HG03442 (cell line): Measurements from ENCODE around the gene NEGR1.

Experiments used
- ATAC-seq: cut with Tn5 transposase; IDR thresholded peaks from one replicate; pipeline ENCODE4 v1.9.1; 2021; ENCODE audit warnings: mild to moderate bottlenecking, moderate library complexity; ENCODE audit not compliant: unreplicated experiment

Gene NEGR1

DNA sequence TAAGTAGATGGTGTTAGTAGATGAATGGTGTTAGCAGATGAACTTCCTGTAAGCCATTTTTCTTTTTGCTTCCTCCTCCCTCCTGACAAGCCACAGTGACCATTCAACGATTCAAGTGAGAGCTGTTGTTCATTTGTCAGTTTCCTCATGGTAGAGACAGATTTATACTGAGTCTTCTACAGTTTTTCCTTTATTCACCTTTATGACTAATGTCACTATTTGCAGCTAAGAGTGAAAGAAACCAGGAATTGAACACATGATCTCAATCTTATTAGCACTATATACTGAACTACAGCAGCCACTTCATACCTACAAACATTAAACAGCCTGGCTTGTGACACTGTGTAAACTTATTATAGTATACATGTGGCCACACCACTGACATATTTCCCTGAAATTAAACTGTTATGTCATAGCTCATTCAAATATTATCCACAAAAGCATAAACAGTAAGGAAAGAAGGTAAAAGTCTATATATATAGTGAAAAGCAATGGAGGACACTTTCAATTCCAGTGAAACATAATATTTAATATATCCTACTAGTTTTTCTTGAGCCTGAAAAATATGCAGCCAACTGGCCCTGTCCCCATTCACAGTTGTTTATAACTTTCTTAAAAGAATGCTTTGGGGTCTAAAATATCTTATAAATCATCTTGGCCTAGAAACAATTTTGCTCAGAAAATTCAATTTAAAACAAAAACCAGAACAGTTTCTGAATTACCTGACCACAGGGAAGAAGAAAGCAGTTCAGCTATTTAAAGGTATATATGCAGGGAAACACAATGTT lies 634.6 kb downstream of the NEGR1 start:
- ATAC-seq, result no peak

DNA sequence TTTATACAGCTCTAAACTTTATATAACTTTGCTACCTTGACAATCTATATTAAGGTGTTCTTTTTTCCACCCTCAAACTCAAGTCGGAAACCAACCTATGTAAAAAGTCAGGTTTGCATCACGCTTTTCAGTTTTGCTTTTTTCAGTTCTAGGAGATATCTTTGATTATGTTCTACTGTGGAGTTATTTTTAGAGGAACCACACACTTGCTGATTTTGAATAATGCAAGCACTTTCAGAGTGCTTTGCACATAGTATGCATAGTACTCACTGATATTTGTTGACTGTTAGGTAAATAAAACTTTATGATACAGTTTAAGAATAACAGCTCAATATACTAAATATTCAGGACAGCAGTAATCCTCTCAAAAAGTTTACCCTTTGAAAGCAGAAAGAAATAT lies 637.3 kb downstream of the NEGR1 start:
- no peak for ATAC-seq

- ATAC-seq, result no peak
These were observed 640.4 kb downstream of the NEGR1 start for GRCh38 chr1:71641903-71642302.

GRCh38 chr1:71640998-71641397 lies 641.3 kb downstream of the NEGR1 start:
- no peak for ATAC-seq

DNA sequence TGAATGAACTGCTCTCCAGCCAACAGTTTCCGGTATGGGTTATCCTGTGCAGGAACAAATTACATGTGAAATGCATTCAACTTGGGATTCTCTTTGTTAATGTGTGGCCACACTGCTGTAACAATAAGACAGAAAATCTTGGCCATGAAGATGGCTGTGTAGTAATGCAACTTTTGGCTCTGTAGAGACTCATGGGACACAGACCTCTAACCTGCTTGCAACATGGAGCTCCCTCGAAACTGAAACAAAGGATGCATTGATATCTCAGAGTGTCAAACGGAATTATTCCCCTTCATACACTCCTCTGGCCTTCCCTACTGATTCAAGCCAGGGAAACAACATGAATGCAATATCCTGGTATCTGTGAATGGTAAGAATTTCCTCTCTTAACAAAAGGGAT lies 642.2 kb downstream of the NEGR1 start:
- no peak for ATAC-seq

DNA sequence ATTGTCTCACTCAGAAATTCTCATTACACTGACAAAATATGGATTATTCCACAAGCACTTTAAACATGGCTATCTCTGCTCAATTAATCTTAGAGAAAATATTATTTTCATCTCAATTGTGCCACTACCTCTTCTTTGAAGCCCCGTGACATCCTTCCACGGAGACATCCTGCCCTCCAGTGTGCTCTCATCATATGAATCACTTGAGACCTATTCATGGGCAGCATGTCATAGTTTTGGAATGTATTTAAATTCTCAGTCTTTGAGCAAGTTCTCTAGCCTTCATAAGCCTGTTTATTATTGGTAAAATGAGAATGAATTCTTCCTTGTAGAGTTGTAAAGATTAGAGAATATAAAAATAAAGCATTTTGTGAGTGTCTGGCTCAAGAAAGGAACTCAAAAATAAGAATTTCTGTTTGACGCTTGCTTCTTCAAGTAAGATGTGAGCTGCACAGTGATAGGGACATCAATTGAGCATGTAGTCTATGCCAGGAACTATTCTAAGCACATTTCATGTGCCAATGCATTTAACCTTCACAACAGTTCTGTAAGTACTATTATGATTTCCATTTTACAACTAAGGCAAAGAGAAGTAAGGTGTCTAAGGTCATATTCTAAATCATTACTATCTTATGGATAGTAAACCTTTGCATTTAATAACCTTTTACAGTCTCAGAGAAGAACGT lies 644.1 kb downstream of the NEGR1 start:
- no peak for ATAC-seq

- ATAC-seq, result no peak
These were observed 646.8 kb downstream of the NEGR1 start for GRCh38 chr1:71635568-71635967.

DNA sequence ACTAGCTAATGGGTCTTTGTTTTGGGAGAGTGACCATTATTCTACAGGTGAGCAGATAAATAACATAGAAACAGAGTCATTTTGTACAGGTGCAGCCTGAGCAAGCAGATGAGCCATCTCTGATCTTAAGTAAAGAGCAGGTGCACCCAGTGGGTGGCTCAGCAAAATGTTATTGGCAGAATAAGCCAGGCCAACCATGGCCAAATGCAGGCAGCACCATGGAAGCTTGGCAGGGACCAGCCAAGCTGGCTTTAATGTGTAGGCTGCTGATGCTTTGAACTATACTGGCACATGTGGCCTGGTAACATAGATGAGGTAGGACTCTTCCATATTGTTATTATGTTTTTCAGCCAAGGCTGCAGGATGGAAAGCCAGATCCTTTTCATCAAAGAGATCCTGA lies 648.2 kb downstream of the NEGR1 start:
- ATAC-seq, result no peak

GRCh38 chr1:71630073-71630472 lies 652.3 kb downstream of the NEGR1 start:
- ATAC-seq, result no peak

GRCh38 chr1:71625004-71625403 lies 657.3 kb downstream of the NEGR1 start:
- ATAC-seq, result no peak

DNA sequence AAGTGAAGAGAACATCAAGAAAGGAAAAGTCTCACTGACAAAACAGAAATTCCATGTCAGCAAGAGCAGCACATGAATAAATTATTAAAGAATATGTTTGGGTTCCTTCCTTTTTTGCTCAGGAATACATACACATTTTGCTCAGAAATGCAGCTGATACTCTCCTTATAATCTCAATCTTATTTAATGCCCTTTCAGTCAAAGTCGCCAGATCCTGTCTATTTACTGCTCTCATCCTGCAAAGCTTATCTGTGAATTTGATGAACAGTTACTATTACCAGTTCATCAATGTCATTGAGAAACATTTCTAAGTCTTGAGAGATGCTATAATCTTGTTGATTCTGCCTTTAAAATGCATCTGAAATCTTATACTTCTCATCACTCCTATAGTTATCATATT lies 658.5 kb downstream of the NEGR1 start:
- ATAC-seq, result no peak

DNA sequence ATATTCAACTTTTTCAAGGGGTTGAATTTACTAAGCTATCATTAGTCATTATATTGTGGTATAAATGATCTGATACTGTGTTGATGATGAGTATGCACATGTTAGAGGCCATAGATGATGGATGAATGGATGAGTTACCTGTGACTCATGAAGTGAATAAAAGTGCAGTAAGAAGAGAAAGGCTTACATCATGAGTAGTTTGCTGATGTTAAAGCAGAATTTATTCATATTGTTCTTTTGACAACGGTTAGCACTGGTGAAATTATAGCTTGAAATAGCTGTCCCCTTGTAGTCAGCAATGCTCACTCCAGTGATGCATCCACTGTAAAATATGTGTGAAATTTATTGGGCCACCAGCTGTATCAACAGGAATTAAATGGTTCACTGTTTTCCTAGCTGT lies 660.6 kb downstream of the NEGR1 start:
- no peak for ATAC-seq

DNA sequence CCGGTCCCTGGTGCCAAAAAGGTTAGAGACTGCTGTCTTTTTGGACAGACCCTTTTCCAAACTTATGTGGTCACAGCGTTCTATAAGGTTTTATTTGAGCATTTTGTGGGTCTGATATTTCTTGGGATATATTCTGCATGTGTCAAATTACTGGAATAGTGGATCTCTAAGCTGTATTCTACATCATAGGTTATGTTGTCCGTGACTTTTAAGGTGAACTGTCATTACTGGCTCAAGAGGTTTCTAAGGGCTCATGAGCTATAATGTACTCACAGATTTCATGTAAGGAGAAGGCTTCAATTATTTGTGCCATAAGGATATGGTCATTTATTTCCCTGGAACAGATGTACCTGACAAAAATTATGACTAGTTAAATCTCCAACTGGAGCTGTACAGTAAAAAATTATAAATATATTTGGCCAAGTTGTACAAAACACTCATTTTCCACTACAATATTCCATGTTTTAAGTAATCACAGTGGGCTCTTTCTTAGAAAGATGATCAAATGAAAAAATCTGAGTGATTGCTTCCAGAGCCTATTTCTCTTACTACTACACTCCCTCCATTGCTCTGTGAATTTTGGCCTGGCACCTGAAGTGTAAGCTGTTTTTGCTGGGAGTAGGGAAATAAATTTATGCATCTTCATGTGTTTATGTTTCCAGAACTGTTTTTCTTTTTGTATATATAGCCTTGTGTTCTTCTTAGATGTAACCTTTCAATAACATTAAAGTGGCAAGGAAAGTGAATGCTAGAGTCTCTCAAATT lies 663.4 kb downstream of the NEGR1 start:
- no peak for ATAC-seq

GRCh38 chr1:71618191-71618590 lies 664.1 kb downstream of the NEGR1 start:
- no peak for ATAC-seq

DNA sequence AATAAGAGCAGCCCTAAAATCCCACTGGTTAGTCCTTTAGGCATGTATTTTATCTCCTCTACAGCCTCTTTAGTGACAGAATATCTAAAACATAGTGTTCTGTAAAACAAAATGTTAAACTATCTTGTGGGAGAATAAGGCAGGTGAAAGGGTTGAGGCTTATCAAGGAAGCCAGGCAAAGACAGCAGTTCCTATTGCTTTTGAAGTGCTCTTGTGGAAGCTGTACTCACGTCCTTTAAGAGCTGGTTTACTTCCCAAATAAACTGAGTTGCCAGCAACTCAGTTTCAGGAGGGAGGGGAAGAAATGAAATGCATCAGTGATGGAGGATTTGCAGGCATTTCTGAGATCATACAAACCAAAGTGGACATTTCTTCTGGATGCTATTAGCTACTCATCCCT lies 671.9 kb downstream of the NEGR1 start:
- ATAC-seq, result no peak

DNA sequence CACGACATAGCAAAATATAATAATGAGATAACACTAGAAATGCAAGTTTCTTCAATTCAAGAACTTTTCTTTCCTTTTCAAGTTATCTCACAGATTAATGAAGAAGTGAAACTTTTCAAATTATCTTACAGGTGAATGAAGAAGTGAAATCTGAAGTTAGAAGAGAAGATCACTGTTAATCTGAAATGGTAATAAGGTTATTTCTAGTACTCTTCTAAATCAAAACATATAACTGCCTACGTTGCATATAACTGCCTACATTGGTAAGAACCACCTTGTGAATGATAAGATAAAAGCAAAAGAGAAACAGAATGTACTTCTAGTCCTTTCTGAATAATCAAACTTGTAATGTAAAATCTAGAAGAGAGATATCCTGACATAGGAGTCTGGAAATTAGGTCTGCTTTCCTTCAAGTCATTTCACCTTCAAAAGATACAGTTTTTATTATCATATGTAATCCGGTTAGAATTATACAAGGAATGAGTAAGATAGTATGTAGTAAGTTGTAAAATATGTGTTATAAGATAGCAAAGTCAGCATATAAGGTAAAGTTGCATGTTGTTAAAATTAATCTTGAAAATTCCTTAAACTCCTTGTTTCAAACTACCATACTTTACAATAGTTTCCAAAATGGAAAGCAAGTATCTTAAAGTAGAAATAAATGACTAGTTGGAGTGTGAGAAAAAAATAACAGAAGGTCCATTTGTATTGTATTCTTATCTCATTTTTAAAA lies 679.1 kb downstream of the NEGR1 start:
- no peak for ATAC-seq

- no peak for ATAC-seq
These were observed 682.3 kb downstream of the NEGR1 start for GRCh38 chr1:71600023-71600422.

DNA sequence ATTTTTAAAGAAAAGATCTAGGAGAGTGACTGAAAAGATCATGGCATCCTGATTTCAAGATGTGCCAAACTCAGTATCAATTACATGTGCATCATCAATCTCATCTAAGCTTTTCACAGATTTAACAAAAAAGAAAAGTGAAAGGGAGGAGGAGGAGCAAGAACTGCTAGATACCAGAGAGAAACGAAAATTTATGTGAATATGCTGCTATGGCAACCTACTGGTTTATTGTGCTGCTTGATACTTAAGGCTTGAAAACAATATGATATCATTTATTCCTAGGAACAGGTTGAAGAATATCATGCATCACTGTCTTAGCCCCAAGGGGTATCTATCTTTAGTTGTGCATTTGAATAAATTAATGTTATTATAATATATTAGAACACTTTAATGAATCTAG lies 683.0 kb downstream of the NEGR1 start:
- no peak for ATAC-seq

DNA sequence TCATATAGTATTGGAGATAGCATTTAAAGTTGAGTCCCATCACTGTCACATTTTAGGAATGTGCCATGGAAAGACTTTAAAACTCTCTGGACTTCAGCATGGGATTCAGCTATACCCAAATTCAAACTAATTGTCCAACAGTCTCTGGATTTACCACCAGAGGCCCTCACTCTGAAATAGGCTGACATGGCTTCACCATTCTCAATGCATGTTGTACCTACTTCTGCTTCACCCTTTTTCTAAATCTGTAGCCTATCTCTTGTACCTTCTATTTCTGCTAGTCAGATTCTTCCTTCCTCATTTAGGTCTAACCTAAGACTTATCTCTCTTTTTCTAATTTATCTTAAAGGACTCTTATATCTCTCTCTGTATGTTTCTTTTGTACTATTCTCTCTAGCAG lies 688.8 kb downstream of the NEGR1 start:
- ATAC-seq, result no peak

DNA sequence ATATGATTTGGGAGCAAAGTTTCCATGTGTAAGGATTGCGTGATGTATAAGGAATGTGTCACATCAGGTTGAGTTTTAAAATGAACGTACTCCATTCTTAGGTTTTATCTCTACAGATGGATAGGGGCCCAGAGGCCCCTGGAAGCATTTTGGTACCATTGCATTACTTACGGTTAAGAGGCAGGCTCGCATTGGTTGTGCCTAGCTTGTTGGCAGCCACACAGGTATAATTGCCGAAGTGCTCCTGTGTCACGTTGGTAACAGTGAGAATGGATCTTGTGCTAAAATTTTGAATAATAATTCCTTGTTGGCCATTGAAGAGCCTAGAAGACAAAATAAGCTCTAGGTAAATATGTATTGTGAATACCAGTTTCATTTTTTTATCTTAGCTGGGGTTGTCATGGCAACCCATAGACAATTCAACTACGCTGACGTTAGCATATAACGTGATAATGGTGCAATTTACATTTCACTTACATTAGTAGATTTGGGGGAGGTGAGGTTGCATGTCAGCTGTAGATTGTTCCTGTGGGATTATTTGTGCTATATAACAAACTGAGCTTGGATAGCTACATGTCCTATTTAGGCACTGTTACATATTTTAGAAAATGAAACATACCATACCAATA lies 689.6 kb downstream of the NEGR1 start:
- no peak for ATAC-seq

GRCh38 chr1:71589005-71589404 lies 693.3 kb downstream of the NEGR1 start:
- no peak for ATAC-seq
